SH-SY5Y (cell line): ENCODE measurements around the gene KRT39.

Experiments used
- GATA2 ChIP-seq: IDR thresholded peaks from 2 replicates; pipeline ENCODE4 v1.6.1; 2011; ENCODE audit warnings: mild to moderate bottlenecking, low read depth, low read length
- GATA3 ChIP-seq: IDR thresholded peaks from 2 replicates; pipeline ENCODE4 v1.6.1; 2011; ENCODE audit warnings: low read depth, mild to moderate bottlenecking, low read length, moderate library complexity

DNA sequence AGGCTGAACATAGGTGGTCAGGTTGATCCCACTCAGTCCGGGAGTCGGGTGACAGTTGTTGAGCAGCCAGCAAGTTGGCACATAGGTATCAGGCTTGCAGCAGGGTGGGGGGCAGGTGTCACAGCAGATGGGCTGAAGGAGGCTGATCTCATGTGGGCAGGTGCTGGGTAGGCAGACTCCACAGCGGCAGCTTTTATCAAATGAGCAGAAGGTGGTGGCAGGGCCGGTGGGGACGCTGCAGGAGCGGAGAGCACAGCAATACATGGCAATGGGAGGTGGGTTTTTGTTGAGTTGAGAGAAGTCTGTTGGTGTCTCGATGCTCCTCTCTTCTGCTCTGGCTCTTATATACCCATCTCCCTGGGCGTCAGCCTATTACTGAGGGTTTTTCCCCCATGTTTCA lies 42.1 kb upstream of the KRT39 start, which contains the start of gene KRTAP3-1:
- TF ChIP-seq GATA2: no peak
- TF ChIP-seq GATA3: no peak
